HCT116 (cell line): Measurements from ENCODE around the gene TMEM115. TPM values are rescaled to one million over a fixed set of nuclear protein-coding genes. Genes with fewer than 3 reads are reported as not detected.

ENCODE experiments used
- ATAC-seq: fragments of 200-7000 bp; cut with Tn5 transposase; 2 replicates; pipeline ENCODE4 v1.9.1; 2020; ENCODE audit warnings: mild to moderate bottlenecking, moderate library complexity
- BruUV-seq: library from RNA; stranded (reverse); fragments of 400-500 nt; replicated peaks from 2 replicates; lab custom pipeline; 2021; lab: Mats Ljungman, UMichigan
- CTCF ChIA-PET: fragments of 300-600 bp; sonication (Branson Sonifier 250); formaldehyde crosslinking; loops from one replicate; lab custom pipeline; 2021; ENCODE audit warnings: antibody characterized with exemption; lab: Charles Lee
- POLR2A ChIA-PET: fragments of 300-600, 350-600 bp; sonication (Branson Sonifier 250); formaldehyde crosslinking; loops from one replicate; lab custom pipeline; 2021; ENCODE audit warnings: antibody characterized with exemption; lab: Charles Lee
- RAD21 ChIA-PET, 2 experiments: fragments of 300-600 bp; sonication (Branson Sonifier 250); formaldehyde crosslinking; loops; one replicate each; lab custom pipeline; 2023; ENCODE audit warnings: low total read pairs in 2 of 2; ENCODE audit not compliant: uncharacterized antibody in 2 of 2, unreplicated experiment in 2 of 2, low non-redundant PET in 1 of 2; lab: Charles Lee
- DNase-seq: peaks from one replicate; pipeline ENCODE4 v3.0.0-alpha.2; 2010; ENCODE audit warnings: low read depth, low spot score
- H2AFZ ChIP-seq: fragments of 200-600 bp; shearing (Covaris generic), sonication (generic); 2 replicates; pipeline ENCODE4 v1.6.1; 2017; ENCODE audit warnings: low read depth, mixed run types, mixed read lengths, antibody characterized with exemption, low read length; ENCODE audit not compliant: poor library complexity, severe bottlenecking
- H3K27ac ChIP-seq: 2 replicates; pipeline ENCODE4 v1.5.1; 2012; ENCODE audit warnings: low read depth, low read length
- H3K27me3 ChIP-seq: fragments of 200-600 bp; sonication (generic); 2 replicates; pipeline ENCODE4 v1.6.1; 2016; ENCODE audit warnings: mixed run types, low read length, mixed read lengths; ENCODE audit not compliant: insufficient read depth
- H3K36me3 ChIP-seq, 2 experiments: fragments of 200-500 bp in 1 of 2; fragments of 200-600 bp in 1 of 2; sonication (Bioruptor generic) in 1 of 2; sonication (generic) in 1 of 2; 2 replicates each; pipeline versions ENCODE4 v1.5.1 to v1.6.1; 2014 to 2016; ENCODE audit warnings: low read length in 2 of 2, inconsistent platforms in 1 of 2, mixed read lengths in 1 of 2, mixed run types in 1 of 2; ENCODE audit not compliant: insufficient read depth in 2 of 2, control insufficient read depth in 1 of 2
- H3K4me1 ChIP-seq, 2 experiments: fragments of 200-600 bp in 1 of 2; sonication (generic) in 1 of 2; 2 replicates each; pipeline versions ENCODE4 v1.5.1 to v1.6.1; 2012 to 2017; ENCODE audit warnings: low read length in 2 of 2, inconsistent platforms in 1 of 2, mild to moderate bottlenecking in 1 of 2, mixed read lengths in 1 of 2, mixed run types in 1 of 2, moderate library complexity in 1 of 2; ENCODE audit not compliant: insufficient read depth in 2 of 2, control insufficient read depth in 1 of 2
- H3K4me2 ChIP-seq: fragments of 200-600 bp; sonication (generic); 2 replicates; pipeline ENCODE4 v1.6.1; 2017; ENCODE audit warnings: mixed run types, low read length, mixed read lengths
- H3K4me3 ChIP-seq, 2 experiments: fragments of 200-600 bp in 1 of 2; sonication (generic) in 1 of 2; replicated peaks in 1 of 2; 2 replicates each; pipeline ENCODE4 v1.5.1; 2011 to 2016; ENCODE audit warnings: low read length in 2 of 2, control low read depth in 1 of 2, low read depth in 1 of 2, mild to moderate bottlenecking in 1 of 2, mixed read lengths in 1 of 2, mixed run types in 1 of 2
- H3K79me2 ChIP-seq: fragments of 200-600 bp; sonication (generic); 2 replicates; pipeline ENCODE4 v1.6.1; 2017; ENCODE audit warnings: mild to moderate bottlenecking, mixed run types, low read length, moderate library complexity, mixed read lengths; ENCODE audit not compliant: insufficient read depth
- H3K9ac ChIP-seq: fragments of 200-600 bp; sonication (generic); 2 replicates; pipeline ENCODE4 v1.6.1; 2016; ENCODE audit warnings: low read length, mixed read lengths
- H3K9me2 ChIP-seq: fragments of 200-600 bp; sonication (generic), shearing (Covaris generic); 2 replicates; pipeline ENCODE4 v1.6.1; 2017; ENCODE audit warnings: mixed run types, mild to moderate bottlenecking, moderate library complexity; ENCODE audit not compliant: insufficient read depth
- H3K9me3 ChIP-seq, 2 experiments: fragments of 200-500 bp in 1 of 2; fragments of 200-600 bp in 1 of 2; sonication (Bioruptor generic) in 1 of 2; sonication (generic) in 1 of 2; 2 replicates each; pipeline ENCODE4 v1.6.1; 2014 to 2017; ENCODE audit warnings: low read length in 2 of 2, mixed read lengths in 2 of 2, inconsistent platforms in 1 of 2, low read depth in 1 of 2, mild to moderate bottlenecking in 1 of 2, mixed run types in 1 of 2, moderate library complexity in 1 of 2; ENCODE audit not compliant: control insufficient read depth in 1 of 2, insufficient read depth in 1 of 2
- H4K20me1 ChIP-seq: fragments of 200-600 bp; sonication (generic), shearing (Covaris generic); 2 replicates; pipeline ENCODE4 v1.6.1; 2017; ENCODE audit warnings: mixed run types, mild to moderate bottlenecking, moderate library complexity; ENCODE audit not compliant: insufficient read depth
- EGR1 ChIP-seq: IDR thresholded peaks from 2 replicates; pipeline ENCODE4 v1.6.1; 2012; ENCODE audit warnings: low read depth
- ELF1 ChIP-seq: IDR thresholded peaks from 2 replicates; pipeline ENCODE4 v1.6.1; 2012; ENCODE audit warnings: low read depth, borderline replicate concordance
- EZH2 ChIP-seq: fragments of 200-600 bp; sonication (generic); IDR thresholded peaks from 2 replicates; pipeline ENCODE4 v1.6.1; 2017; ENCODE audit warnings: antibody characterized with exemption, mixed run types
- EZH2phosphoT487 ChIP-seq: fragments of 200-600 bp; IDR thresholded peaks from 2 replicates; pipeline ENCODE4 v1.6.1; 2018; ENCODE audit warnings: antibody characterized with exemption, borderline replicate concordance
- FOSL1 ChIP-seq: IDR thresholded peaks from 2 replicates; pipeline ENCODE4 v1.6.1; 2012; ENCODE audit warnings: low read depth
- POLR2A ChIP-seq: IDR thresholded peaks from 2 replicates; pipeline ENCODE4 v1.7.0; 2011; ENCODE audit warnings: borderline replicate concordance; ENCODE audit not compliant: insufficient read depth, insufficient read length; ENCODE audit errors: extremely low read depth
- POLR2AphosphoS5 ChIP-seq: IDR thresholded peaks from 2 replicates; pipeline ENCODE4 v1.6.1; 2011; ENCODE audit warnings: mild to moderate bottlenecking, low read depth, low read length, moderate library complexity
- SP1 ChIP-seq: IDR thresholded peaks from 2 replicates; pipeline ENCODE4 v1.6.1; 2012; ENCODE audit warnings: low read depth
- SRF ChIP-seq: IDR thresholded peaks from 2 replicates; pipeline ENCODE4 v1.6.1; 2012; ENCODE audit warnings: low read depth
- TCF7L2 ChIP-seq: IDR thresholded peaks from 2 replicates; pipeline ENCODE4 v1.7.0; 2011; ENCODE audit warnings: borderline replicate concordance, inconsistent platforms; ENCODE audit not compliant: insufficient read depth, insufficient read length; ENCODE audit errors: extremely low read depth
- YY1 ChIP-seq: IDR thresholded peaks from 2 replicates; pipeline ENCODE4 v1.6.1; 2011; ENCODE audit warnings: low read length, low read depth, moderate library complexity, mild to moderate bottlenecking; ENCODE audit not compliant: insufficient replicate concordance; ENCODE audit errors: extremely low read depth
- intact Hi-C: fragments of 100-400 bp; cut with micrococcal nuclease; formaldehyde crosslinking; loops from 2 replicates; pipeline ENCODE4 v1.10.0; 2022
- total RNA-seq: library from RNA; stranded (reverse); gene quantifications from one replicate; pipeline ENCODE4 v1.2.1, GENCODE V29; 2021; ENCODE audit not compliant: unreplicated experiment
- TF ChIP-seq, protein P1 (sequence below), 3 experiments: fragments of 200-600 bp in 1 of 3; sonication (generic) in 1 of 3; IDR thresholded peaks in 2 of 3; conservative IDR thresholded peaks in 1 of 3; 2 replicates each; pipeline ENCODE4 v1.5.1; 2012 to 2017; ENCODE audit warnings: low read depth in 2 of 3, low read length in 2 of 3, antibody characterized with exemption in 1 of 3, borderline replicate concordance in 1 of 3, control low read depth in 1 of 3, mild to moderate bottlenecking in 1 of 3, mixed read lengths in 1 of 3, mixed run types in 1 of 3, moderate library complexity in 1 of 3; ENCODE audit not compliant: insufficient read depth in 1 of 3
- TF ChIP-seq, protein P2 (sequence below): IDR thresholded peaks from 2 replicates; pipeline ENCODE4 v1.6.1; 2011; ENCODE audit warnings: mild to moderate bottlenecking, low read length, moderate library complexity; ENCODE audit not compliant: insufficient replicate concordance; ENCODE audit errors: extremely low read depth
- TF ChIP-seq, protein P3 (sequence below): IDR thresholded peaks from 2 replicates; pipeline ENCODE4 v1.6.1; 2012

The TMEM115 gene
- total RNA-seq, 1 experiment from 2014 or later = 24.6 TPM

DNA sequence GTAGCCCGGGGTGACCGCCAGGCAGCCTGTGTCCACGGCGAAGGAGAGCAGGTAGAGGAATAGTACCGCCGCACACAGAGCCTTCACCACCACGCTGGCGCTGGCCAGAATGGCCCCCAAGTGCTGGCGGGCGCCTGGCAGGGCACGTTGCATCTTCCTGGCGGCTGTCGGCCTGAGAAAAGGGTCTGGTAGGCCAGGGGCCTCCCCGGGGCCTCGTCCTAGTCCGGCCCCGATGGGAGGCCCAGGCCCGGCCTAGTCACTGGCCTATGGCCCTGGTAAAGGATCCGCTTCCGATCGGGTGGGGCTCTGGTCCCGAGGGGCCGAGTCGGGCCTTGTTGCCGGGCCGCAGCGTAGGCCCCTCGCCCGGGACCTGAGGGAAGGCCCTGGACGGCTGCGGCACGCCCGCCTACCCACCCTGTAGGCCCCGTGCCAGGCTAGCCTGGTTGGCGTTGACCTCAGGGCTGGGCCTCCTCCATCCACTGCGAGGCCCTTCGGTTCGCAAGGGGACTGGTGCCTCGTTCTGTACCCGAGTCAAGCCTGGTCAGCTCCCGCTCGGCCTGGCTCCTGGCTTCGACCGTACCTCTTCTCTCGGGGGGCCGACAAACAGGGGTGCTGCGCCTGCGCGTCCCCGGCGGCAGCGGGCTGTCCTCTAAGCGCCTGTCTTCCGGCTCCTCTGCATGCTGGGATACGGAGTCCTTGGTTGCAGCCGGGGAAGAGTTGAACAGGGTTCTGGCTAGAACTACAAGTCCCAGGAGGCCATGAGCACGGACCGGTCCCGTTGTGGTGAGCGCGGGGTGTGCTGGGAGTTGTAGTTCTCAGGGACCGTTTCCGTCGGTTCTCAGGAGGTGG is at the start of gene TMEM115 (continued):
- TF ChIP-seq, protein P1, sequence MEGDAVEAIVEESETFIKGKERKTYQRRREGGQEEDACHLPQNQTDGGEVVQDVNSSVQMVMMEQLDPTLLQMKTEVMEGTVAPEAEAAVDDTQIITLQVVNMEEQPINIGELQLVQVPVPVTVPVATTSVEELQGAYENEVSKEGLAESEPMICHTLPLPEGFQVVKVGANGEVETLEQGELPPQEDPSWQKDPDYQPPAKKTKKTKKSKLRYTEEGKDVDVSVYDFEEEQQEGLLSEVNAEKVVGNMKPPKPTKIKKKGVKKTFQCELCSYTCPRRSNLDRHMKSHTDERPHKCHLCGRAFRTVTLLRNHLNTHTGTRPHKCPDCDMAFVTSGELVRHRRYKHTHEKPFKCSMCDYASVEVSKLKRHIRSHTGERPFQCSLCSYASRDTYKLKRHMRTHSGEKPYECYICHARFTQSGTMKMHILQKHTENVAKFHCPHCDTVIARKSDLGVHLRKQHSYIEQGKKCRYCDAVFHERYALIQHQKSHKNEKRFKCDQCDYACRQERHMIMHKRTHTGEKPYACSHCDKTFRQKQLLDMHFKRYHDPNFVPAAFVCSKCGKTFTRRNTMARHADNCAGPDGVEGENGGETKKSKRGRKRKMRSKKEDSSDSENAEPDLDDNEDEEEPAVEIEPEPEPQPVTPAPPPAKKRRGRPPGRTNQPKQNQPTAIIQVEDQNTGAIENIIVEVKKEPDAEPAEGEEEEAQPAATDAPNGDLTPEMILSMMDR (IDR thresholded peaks at IDR 0.05 in 2 of 3, conservative IDR thresholded peaks at IDR 0.05 in 1 of 3; ENCODE audit: borderline replicate concordance in 1 of 3, insufficient read depth in 1 of 3, low read depth in 2 of 3, low read length in 2 of 3) = no peak
- no peak for TF ChIP-seq EZH2
- TF ChIP-seq SP1 = no peak
- no peak for TF ChIP-seq ELF1
- TF ChIP-seq FOSL1 = no peak
- TF ChIP-seq YY1 = peak; percentile 78

DNA sequence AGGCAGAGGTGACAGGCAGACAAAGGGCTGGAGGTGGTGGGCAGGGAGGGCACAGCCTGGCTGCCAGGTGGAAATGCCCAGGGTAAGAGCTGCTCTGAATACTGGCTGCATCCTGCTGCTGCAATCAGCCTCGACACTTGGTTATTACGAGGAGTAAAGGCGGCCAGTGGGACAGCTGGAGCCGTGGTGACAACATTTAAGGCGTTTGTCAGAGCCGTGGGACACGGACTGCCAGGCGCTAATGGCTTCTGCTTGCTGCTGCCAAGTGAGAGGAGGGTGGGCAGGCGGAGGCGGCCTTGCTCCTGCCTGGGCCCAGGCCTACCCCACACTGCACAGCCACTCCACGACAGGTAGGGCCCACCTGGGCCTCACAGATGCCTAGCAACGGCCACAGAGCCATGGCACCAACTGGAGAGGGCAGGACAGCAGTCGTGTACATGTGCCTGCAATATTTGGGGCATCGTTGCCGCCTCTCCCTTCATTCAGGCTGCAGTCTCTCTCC is 49.2 kb upstream of the TMEM115 start:
- DNase-seq = no peak
- Histone ChIP-seq H3K4me3 (no peak overlapping the region), H3K4me2 (no peak overlapping the region), H3K27ac (no peak overlapping the region), H3K79me2 (no peaks in the 10 kb centered on the region), H3K9ac (no peak overlapping the region), H3K9me3 (no peaks in the 10 kb centered on the region), H3K27me3 (no peaks in the 10 kb centered on the region; the same call in 1 of the 2 replicates), H3K9me2 (no peaks in the 10 kb centered on the region), H3K36me3 (no peaks in the 10 kb centered on the region), H2AFZ (no peak overlapping the region), H3K4me1 (no peaks in the 10 kb centered on the region), H4K20me1 (no peaks in the 10 kb centered on the region)
- no peak for ATAC-seq
- intact Hi-C loops = no loop called here
- RAD21 ChIA-PET = no interaction called here
- no TSS peak for BruUV-seq
- CTCF ChIA-PET = no interaction called here
- POLR2A ChIA-PET = no interaction called here
- no peak for TF ChIP-seq SRF
- no peak for TF ChIP-seq EGR1
- TF ChIP-seq EZH2 = no peak
- no peak for TF ChIP-seq EZH2phosphoT487
- TF ChIP-seq, protein P2, sequence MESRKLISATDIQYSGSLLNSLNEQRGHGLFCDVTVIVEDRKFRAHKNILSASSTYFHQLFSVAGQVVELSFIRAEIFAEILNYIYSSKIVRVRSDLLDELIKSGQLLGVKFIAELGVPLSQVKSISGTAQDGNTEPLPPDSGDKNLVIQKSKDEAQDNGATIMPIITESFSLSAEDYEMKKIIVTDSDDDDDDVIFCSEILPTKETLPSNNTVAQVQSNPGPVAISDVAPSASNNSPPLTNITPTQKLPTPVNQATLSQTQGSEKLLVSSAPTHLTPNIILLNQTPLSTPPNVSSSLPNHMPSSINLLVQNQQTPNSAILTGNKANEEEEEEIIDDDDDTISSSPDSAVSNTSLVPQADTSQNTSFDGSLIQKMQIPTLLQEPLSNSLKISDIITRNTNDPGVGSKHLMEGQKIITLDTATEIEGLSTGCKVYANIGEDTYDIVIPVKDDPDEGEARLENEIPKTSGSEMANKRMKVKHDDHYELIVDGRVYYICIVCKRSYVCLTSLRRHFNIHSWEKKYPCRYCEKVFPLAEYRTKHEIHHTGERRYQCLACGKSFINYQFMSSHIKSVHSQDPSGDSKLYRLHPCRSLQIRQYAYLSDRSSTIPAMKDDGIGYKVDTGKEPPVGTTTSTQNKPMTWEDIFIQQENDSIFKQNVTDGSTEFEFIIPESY = no peak
- TF ChIP-seq, protein P1 (IDR thresholded peaks at IDR 0.05 in 2 of 3, conservative IDR thresholded peaks at IDR 0.05 in 1 of 3; ENCODE audit: borderline replicate concordance in 1 of 3, insufficient read depth in 1 of 3, low read depth in 2 of 3, low read length in 2 of 3) = no peak
- no peak for TF ChIP-seq TCF7L2
- TF ChIP-seq, protein P3, sequence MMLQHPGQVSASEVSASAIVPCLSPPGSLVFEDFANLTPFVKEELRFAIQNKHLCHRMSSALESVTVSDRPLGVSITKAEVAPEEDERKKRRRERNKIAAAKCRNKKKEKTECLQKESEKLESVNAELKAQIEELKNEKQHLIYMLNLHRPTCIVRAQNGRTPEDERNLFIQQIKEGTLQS = no peak
- no peak for TF ChIP-seq ELF1
- no peak for TF ChIP-seq POLR2A
- TF ChIP-seq POLR2AphosphoS5 = no peak
